ENCODE data around the gene ACACA. TPM values are rescaled to one million over a fixed set of nuclear protein-coding genes. Genes with fewer than 3 reads are reported as not detected.

The ACACA gene
- total and polyA plus RNA-seq, 12 donors: 5.6 to 28.0 (median 16.2) TPM

GRCh38 chr17:37305406-37305905 lies 101.2 kb downstream of the ACACA start:
- Histone ChIP-seq H3K36me3 (peaks cover 0 to 19% (median 0%) of the 10 kb centered on the region in 9 donors), H3K27me3 (no peaks in the 10 kb centered on the region), H3K9me3 (no peaks in the 10 kb centered on the region), H3K27ac (no peak overlapping the region), H3K4me1 (peaks cover 0 to 6% (median 1%) of the 10 kb centered on the region in 9 donors), H3K4me3 (no peak overlapping the region)
- DNase-seq: no peak
- no peak for ATAC-seq
- intact Hi-C loops (cut with DNase I): no loop called here
- no peak for TF ChIP-seq CTCF (IDR thresholded peaks at IDR 0.05)
- WGBS, 2 donors: 93 to 95% methylated on average over 2 of the region's 2 CpGs

- peak overlapping the region in 6 of 10 donors; percentile 1 to 39 (median 33) for H3K27ac ChIP-seq
- no peak for TF ChIP-seq CTCF (IDR thresholded peaks at IDR 0.05)
- no peaks in the 10 kb centered on the region for H3K27me3 ChIP-seq
- intact Hi-C loops (cut with DNase I): no loop called here
- DNase-seq (no peak), ATAC-seq (peak in 6 of 8 donors; percentile 68 to 87 (median 81))
- H3K9me3 ChIP-seq: no peaks in the 10 kb centered on the region
- H3K36me3 ChIP-seq: peaks cover 0 to 19% (median 0%) of the 10 kb centered on the region in 9 donors
- peak overlapping the region in 5 of 10 donors; percentile 1 to 32 (median 6) for H3K4me3 ChIP-seq
- peaks cover 0 to 27% (median 18%) of the 10 kb centered on the region in 9 donors for H3K4me1 ChIP-seq
- WGBS, 2 donors: 59 to 63% methylated on average over 4 of the region's 4 CpGs
Observed at GRCh38 chr17:37301288-37301687, 105.3 kb downstream of the ACACA start.

GRCh38 chr17:37300683-37301082 lies 106.0 kb downstream of the ACACA start:
- H3K27me3 ChIP-seq: no peaks in the 10 kb centered on the region
- DNase-seq (no peak), ATAC-seq (peak in 7 of 8 donors; percentile 38 to 69 (median 54))
- no peak for TF ChIP-seq CTCF (IDR thresholded peaks at IDR 0.05)
- intact Hi-C loops (cut with DNase I): no loop called here
- H3K36me3 ChIP-seq: peaks cover 0 to 19% (median 0%) of the 10 kb centered on the region in 9 donors
- 67 to 68% methylated on average over 2 of the region's 2 CpGs for WGBS, 2 donors
- H3K27ac ChIP-seq: peak overlapping the region in 6 of 10 donors; percentile 1 to 39 (median 33)
- peaks cover 0 to 27% (median 18%) of the 10 kb centered on the region in 9 donors for H3K4me1 ChIP-seq
- H3K9me3 ChIP-seq: no peaks in the 10 kb centered on the region
- peak overlapping the region in 5 of 10 donors; percentile 1 to 32 (median 6) for H3K4me3 ChIP-seq

GRCh38 chr17:37299257-37299980 lies 107.2 kb downstream of the ACACA start:
- peak overlapping the region in 6 of 10 donors; percentile 3 to 35 (median 12) for H3K4me3 ChIP-seq
- H3K27me3 ChIP-seq: no peaks in the 10 kb centered on the region
- H3K4me1 ChIP-seq: peaks cover 0 to 27% (median 18%) of the 10 kb centered on the region in 9 donors
- no peaks in the 10 kb centered on the region for H3K9me3 ChIP-seq
- 32 to 38% methylated on average over 7 of the region's 7 CpGs for WGBS, 2 donors
- intact Hi-C loops (cut with DNase I): no loop called here
- DNase-seq (no peak), ATAC-seq (peak in 6 of 8 donors; percentile 38 to 60 (median 49))
- TF ChIP-seq CTCF (IDR thresholded peaks at IDR 0.05): no peak
- H3K36me3 ChIP-seq: peaks cover 0 to 16% (median 0%) of the 10 kb centered on the region in 9 donors
- H3K27ac ChIP-seq: peak overlapping the region in 5 of 10 donors; percentile 26 to 55 (median 36)

All from heart right ventricle (tissue), 16 donors.